Right ventricle myocardium superior (tissue), 1 donor: Measurements from ENCODE around the gene ASB6. TPM values are rescaled to one million over a fixed set of nuclear protein-coding genes. Genes with fewer than 3 reads are reported as not detected.
A peak's percentile ranks its signal among the peaks of the same experiment; 100 is the strongest.

Source experiments
- ATAC-seq: fragments of 200-7000 bp; cut with Tn5 transposase; one replicate; pipeline ENCODE4 v1.9.1; 2020; ENCODE audit warnings: mild to moderate bottlenecking; ENCODE audit not compliant: poor library complexity
- DNase-seq: peaks from one replicate; pipeline ENCODE4 v3.0.0-alpha.2; 2020
- intact Hi-C: fragments of 100-400 bp; cut with DNase I; formaldehyde crosslinking; loops from one replicate; pipeline ENCODE4 v1.11.2; 2022
- long read RNA-seq: library from polyadenylated mRNA; unstranded; transcript quantifications from one replicate; pipeline ENCODE4 v2.0.0, GENCODE V29; 2021
- total RNA-seq: library from RNA; stranded (reverse); fragmentation: NEBNext Ultra II Directional; extraction: Animal tissue kit (Norgen Biotek cat#: 25700); gene quantifications from one replicate; pipeline ENCODE4 v1.2.1, GENCODE V29; 2021
- donor health status: DM: no; HTN: yes; CAD: no; lungs with severe emphysema.

Gene ASB6
- total RNA-seq, result 7.9 TPM
- long read RNA-seq, transcript ASB6-201 (6 exons, 2,330 nt), result major isoform, 24 of 32 reads
- long read RNA-seq, partial matches to known transcripts, result 1 of 32 reads
- long read RNA-seq, other reads (novel, unspliced or antisense), result 7 of 32 reads

DNA sequence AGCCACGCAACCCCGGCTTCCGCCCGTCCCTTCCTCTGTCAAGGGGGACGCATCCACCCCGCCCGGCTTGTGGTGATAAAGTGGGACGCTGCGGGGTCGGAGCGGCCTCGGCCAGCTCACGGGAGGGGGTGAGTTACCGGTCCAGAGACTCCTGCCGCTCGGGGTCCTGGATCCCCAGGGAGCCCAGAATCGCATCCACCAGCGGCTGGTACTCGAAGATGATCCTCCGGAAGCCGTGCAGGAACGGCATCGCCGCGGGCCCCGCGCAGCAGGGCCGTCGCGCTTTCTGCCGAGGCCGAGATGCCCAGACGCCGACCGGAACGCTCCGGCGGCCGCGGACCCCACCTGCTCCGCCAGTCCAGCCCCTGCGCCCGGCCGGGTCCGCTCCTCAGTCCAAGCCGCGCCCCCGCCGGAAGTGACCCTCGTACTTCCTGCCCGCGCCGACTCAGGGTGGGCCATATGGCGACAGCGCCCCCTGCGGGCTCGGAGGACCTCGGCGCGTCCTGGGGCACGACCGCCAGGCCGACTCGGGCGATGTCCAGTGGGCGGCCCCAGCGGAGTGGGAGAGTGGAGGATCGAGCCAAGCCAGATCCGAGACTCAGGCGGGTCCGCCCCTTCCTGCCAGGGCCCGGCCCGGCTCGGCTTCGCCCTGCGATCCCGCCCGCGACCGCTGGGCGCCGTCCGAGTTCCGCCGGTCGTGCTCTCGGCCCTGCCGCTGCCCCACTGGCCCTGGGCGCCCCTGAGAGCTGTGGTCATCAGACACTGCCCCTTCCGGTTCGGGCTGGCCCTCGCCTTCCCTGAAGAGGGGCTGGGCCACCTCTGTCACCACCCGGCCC, at the start of gene ASB6:
TSS of gene ASB6 (minus strand) at position 402 of the 836 bp plus-strand sequence. CDS start at position 250, 152 bp downstream.
- intact Hi-C loops, result loop anchor here (5.0 kb wide), 1 partner anchor 140 kb away; no protein-coding TSS in a partner anchor
- ATAC-seq (peak; percentile 94), DNase-seq (peak; percentile 98)

- DNase-seq, result no peak
- intact Hi-C loops, result no loop called here
- ATAC-seq, result no peak
Measured at GRCh38 chr9:129688285-129689043, 46.5 kb upstream of the ASB6 start.

- ATAC-seq (no peak), DNase-seq (no peak)
- intact Hi-C loops, result no loop called here
Measured at GRCh38 chr9:129687391-129687790, 45.4 kb upstream of the ASB6 start.

GRCh38 chr9:129686736-129687135, 44.8 kb upstream of the ASB6 start:
- no peak for DNase-seq
- ATAC-seq, result no peak
- intact Hi-C loops, result no loop called here

DNA sequence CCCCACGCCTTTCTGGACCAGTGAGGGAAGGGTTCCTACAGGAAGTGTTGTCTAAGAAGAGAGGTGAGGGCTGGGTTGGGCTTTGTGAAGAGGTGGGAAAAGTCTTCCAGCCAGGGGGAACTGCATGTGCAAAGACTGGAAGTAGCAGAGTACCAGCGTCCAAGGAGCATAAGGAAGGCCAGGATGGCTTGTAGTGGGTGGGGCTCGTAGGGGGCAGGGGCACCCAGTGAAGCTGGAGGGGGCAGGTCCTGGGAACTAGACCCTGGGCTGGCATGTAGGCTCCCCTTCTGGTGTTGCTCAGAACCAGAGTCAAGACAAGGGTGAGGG, 43.9 kb upstream of the ASB6 start:
- ATAC-seq (no peak), DNase-seq (no peak)
- intact Hi-C loops, result no loop called here

- intact Hi-C loops, result no loop called here
- no peak for DNase-seq
- no peak for ATAC-seq
Measured at GRCh38 chr9:129685220-129685932, 43.4 kb upstream of the ASB6 start.

GRCh38 chr9:129682381-129682780, 40.4 kb upstream of the ASB6 start:
- ATAC-seq, result no peak
- no peak for DNase-seq
- intact Hi-C loops, result no loop called here

GRCh38 chr9:129681924-129682323, 40.0 kb upstream of the ASB6 start:
- intact Hi-C loops, result no loop called here
- DNase-seq, result no peak
- ATAC-seq, result no peak

- intact Hi-C loops, result no loop called here
- DNase-seq, result no peak
- ATAC-seq, result no peak
Measured at GRCh38 chr9:129679537-129679936, 37.6 kb upstream of the ASB6 start.

- no peak for ATAC-seq
- intact Hi-C loops, result no loop called here
Measured at GRCh38 chr9:129678844-129679243, 36.9 kb upstream of the ASB6 start.

DNA sequence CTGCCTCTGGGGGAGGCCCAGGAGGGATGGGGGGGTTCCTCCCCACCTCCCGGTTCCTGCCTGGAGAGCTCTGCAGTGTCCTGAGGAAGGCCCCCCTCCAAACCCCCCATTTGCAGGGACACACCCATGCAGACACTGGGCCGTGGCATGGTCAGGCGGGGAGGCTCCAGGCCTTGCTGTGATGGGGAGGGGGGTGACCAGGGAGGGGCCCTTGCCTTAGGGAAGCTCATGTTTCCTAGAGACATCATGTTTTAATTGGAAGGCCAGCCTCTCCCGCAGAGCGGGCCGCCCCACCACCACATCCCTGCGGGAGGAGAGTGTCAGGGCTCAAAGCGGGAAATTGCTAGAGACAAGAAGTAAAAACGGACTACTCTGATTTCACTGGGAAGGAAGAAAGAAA, 35.5 kb upstream of the ASB6 start:
- DNase-seq, result peak; percentile 57
- intact Hi-C loops, result no loop called here
- ATAC-seq, result peak; percentile 53

More at GRCh38 chr9:129678844-129679243, 36.9 kb upstream of the ASB6 start:
- DNase-seq, result no peak

- ATAC-seq, result peak; percentile 57
- intact Hi-C loops, result no loop called here
- no peak for DNase-seq
Measured at GRCh38 chr9:129676975-129677374, 35.0 kb upstream of the ASB6 start.

DNA sequence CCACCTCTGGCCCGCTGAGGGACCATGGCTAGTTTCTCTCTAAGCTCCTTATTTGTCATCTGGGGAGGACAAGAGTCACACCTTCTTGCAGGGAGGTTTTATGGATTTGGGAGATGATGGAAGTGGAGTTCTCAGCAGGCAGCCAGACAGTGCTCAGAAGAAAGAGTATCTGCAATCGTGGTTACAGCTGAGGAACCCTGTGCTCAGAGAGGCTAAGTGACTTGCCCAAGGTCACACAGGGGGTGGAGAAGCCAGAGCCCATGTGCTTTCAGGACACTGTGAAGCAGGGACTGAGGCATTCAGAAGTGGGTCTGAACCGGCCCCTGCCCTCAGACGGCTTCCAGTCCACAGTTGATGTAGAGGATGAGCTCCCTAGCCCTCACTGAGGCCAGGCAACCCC, 34.3 kb upstream of the ASB6 start:
- no peak for ATAC-seq

DNA sequence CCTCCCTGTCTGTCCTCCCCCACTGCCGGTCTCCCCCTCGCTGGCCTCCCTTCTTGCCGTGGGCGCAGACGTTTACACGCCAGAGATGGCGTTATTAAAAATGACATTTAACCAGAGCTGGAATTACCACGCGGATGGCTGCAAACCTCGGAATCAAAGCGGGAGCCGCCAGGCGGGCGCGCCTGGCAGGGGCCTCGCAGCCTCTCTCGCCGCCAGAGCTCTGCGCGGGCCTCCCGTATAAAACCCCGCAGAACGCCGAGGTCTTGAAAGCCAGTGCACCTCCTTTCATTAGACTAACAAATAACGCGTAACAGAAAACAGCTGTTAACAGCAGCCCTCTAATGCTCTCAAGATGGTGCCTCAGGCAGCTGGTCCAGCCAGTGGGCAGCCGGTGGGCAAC, 33.7 kb upstream of the ASB6 start:
- intact Hi-C loops, result no loop called here
- ATAC-seq (no peak), DNase-seq (no peak)

More for the DNA sequence above, 34.3 kb upstream of the ASB6 start:
- no peak for DNase-seq
- intact Hi-C loops, result no loop called here

GRCh38 chr9:129674229-129674628, 32.3 kb upstream of the ASB6 start:
- intact Hi-C loops, result no loop called here
- DNase-seq (no peak), ATAC-seq (no peak)

DNA sequence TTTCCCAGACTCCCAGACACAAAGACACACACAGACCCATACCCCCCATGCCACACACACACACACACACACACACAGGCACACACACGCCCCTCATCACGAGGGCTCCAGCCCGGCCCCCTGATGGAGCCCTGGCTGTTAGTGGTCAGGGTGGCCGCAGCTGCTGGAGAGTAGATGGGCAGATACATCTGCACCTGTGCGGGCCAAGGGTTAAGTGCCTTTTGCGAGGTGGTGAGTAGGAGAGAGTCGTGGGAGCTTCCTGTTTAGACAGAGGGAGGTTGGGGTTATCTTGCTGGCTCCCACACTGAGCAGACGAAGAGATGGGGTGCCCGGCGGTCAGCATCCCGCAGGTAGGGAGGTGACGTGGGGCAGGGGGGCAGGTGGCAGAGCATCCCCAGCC, 31.7 kb upstream of the ASB6 start:
- DNase-seq, result no peak
- intact Hi-C loops, result no loop called here
- no peak for ATAC-seq

DNA sequence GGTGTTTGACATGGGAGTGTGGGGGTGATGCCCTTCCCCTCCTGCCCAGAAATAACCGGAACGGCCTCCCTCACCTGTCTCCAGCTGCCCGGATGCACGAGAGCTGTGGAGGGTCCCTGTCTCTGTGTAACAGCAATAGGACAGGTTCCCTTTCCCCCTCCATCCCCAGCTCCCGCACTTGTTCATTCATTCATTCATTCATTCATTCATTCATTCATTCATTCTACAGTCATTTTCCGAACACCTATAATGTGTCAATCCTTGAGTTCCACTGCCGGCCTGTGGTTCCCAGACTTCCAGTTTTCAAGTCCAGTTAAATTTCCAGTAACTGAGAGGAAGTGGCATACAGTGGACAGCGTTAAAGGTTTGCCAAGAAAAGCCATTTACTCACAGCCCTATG, 30.8 kb upstream of the ASB6 start:
- ATAC-seq, result no peak
- intact Hi-C loops, result no loop called here
- no peak for DNase-seq

GRCh38 chr9:129671519-129671918, 29.6 kb upstream of the ASB6 start:
- intact Hi-C loops, result no loop called here
- ATAC-seq, result no peak
- DNase-seq, result no peak

DNA sequence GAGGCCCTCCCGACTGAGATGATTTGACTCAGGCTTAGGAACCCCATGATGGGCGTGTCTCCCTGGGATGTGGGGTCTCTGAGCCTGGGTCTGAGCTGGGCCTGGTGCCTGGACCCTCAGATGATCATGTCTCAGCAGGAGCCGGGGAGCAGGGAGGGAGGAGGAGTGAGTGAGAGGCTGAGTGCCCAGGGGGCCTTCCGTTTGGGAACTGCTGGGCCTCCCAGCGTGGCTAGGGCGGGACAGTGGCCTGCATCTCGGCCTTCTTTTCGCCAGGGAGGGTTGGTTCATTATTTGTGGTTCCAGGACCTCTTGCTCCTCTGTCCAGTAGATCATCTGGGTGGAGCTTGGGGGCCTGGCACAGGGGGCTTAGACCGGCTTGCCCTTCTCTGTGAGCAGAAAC, 29.1 kb upstream of the ASB6 start:
- ATAC-seq (no peak), DNase-seq (no peak)
- intact Hi-C loops, result no loop called here
